ENCODE measurements around the gene P2RX6.

Gene P2RX6

GRCh38 chr22:20986365-20986764, 28.6 kb upstream of the P2RX6 start:
- TF ChIP-seq CTCF (IDR thresholded peaks at IDR 0.05; ENCODE audit: low read depth, low read length), result no peak
- no peak overlapping the region for H3K4me3 ChIP-seq (ENCODE audit: low read depth, low read length)
- in situ Hi-C loops (cut with HindIII; ENCODE audit: low sequenced_read_pairs), result no loop called here
- no peak for DNase-seq (ENCODE audit: low read depth, low spot score)

- TF ChIP-seq CTCF (IDR thresholded peaks at IDR 0.05; ENCODE audit: low read depth, low read length), result no peak
- no peak overlapping the region for H3K4me3 ChIP-seq (ENCODE audit: low read depth, low read length)
- DNase-seq (ENCODE audit: low read depth, low spot score), result no peak
- in situ Hi-C loops (cut with HindIII; ENCODE audit: low sequenced_read_pairs), result no loop called here
Measured at GRCh38 chr22:20987375-20987774, 27.6 kb upstream of the P2RX6 start.

- no peak overlapping the region for H3K4me3 ChIP-seq (ENCODE audit: low read depth, low read length)
- no peak for TF ChIP-seq CTCF (IDR thresholded peaks at IDR 0.05; ENCODE audit: low read depth, low read length)
- DNase-seq (ENCODE audit: low read depth, low spot score), result no peak
- in situ Hi-C loops (cut with HindIII; ENCODE audit: low sequenced_read_pairs), result no loop called here
Measured at GRCh38 chr22:20988573-20989322, 26.2 kb upstream of the P2RX6 start.

GRCh38 chr22:20989323-20990138, 25.4 kb upstream of the P2RX6 start:
- in situ Hi-C loops (cut with HindIII; ENCODE audit: low sequenced_read_pairs), result no loop called here
- no peak overlapping the region for H3K4me3 ChIP-seq (ENCODE audit: low read depth, low read length)
- peak; percentile 6 for TF ChIP-seq CTCF (IDR thresholded peaks at IDR 0.05; ENCODE audit: low read depth, low read length)
- peak; percentile 65 for DNase-seq (ENCODE audit: low read depth, low spot score)

GRCh38 chr22:20990184-20991180, 24.5 kb upstream of the P2RX6 start:
- in situ Hi-C loops (cut with HindIII; ENCODE audit: low sequenced_read_pairs), result no loop called here

More at GRCh38 chr22:20990184-20991180, 24.5 kb upstream of the P2RX6 start:
- TF ChIP-seq CTCF (IDR thresholded peaks at IDR 0.05; ENCODE audit: low read depth, low read length), result peak; percentile 16
- H3K4me3 ChIP-seq (ENCODE audit: low read depth, low read length), result no peak overlapping the region
- DNase-seq (ENCODE audit: low read depth, low spot score), result no peak

Data from astrocyte of the spinal cord (primary cell).